Effector CD8-positive, alpha-beta T cell (primary cell): ENCODE data around the gene TMC3.
"Not testable (repeated sequence)": the region's sequence is repeated elsewhere in the genome, so short reads cannot be mapped to it uniquely, and the experiment has no call there.

Source experiments
- DNase-seq: peaks from one replicate; lab custom pipeline; 2025; lab: John Stamatoyannopoulos, UW

Gene TMC3

GRCh38 chr15:81346611-81347010 is 27.4 kb downstream of the TMC3 start:
- DNase-seq = no peak

- no peak for DNase-seq
Observed at GRCh38 chr15:81343371-81343770, 30.6 kb downstream of the TMC3 start.

- DNase-seq = no peak
Observed at GRCh38 chr15:81341351-81341750, 32.7 kb downstream of the TMC3 start.

- no peak for DNase-seq
Observed at GRCh38 chr15:81339851-81340250, 34.2 kb downstream of the TMC3 start.

- DNase-seq = no peak
Observed at GRCh38 chr15:81339321-81339720, 34.7 kb downstream of the TMC3 start.

DNA sequence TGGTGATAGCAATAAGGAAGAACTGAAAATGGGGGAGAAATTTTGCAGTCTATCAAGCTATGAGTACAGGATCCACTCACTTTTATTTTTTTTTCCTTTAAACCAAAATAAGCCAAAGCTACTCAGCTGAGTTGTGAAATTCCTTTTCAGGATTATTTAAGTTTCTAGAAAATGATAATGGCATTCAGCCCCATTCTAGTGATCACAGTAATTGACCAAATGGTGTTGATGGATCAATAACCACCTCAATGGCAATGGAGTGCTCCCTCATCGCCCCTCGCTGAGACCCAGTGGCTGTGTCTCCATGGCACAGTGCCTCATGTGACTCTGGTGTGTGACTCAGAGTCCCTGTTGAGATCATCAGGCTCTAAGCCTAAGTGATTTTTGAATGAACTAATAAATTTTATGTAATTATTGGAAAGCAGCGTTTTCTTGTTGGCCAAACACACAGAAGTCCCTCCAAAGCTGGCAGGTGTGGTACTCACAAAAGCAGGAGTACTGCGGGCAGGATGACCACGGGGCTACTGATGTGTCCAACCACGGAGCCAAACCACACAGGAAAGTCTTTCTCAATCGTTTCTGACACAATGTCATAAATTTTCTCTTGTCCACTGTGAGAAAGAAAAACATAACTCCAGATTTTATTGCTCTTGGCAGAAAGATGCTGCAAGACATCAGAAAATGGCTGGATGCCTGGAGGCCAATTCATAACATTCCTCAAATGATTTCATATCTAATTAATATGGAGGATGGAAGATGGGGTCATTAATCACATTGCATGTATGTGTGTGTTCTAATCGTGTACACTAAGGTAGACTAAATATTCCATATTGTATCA is 35.6 kb downstream of the TMC3 start:
- DNase-seq = no peak

DNA sequence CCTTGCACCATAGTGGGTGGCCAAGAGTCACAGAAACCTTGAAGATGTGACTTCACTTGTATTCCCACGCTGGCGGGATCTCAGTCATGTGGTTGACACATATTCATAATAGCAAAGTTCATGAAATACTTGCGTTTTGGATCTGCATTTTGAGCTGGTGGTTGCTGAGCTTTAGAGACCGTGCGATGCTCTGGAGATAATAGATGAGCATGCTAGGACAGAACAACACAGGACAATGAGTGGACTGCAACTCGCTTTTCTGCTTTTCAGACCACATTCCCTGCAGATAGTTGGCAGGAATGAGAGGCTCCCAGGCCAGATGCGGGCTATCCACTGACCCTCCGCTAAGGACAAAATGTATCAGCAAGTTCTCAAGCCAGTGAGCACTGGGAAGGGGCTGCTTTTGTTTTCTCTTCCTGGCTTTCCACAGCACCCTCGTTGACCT is 36.3 kb downstream of the TMC3 start:
- no peak for DNase-seq

- no peak for DNase-seq
Observed at GRCh38 chr15:81337241-81337640, 36.8 kb downstream of the TMC3 start.

DNA sequence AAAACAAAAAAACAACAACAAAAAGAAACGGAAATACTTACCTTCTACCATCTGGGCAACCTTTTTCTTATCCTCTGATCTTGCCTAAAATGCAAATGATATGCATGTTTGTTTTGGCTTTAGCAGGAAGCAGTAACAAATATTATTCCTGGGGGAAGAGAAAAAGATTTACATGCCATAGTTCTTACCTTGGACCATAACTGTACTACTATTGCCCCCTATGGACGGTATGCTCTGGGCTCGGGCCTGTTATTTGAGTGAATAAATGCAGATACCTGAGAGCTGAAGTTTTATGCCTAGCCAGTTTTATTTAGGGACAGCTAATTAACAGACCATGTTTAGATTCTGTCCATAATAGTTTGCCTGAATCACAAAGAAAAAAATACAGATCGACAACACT is 37.4 kb downstream of the TMC3 start:
- peak; percentile 23 for DNase-seq

GRCh38 chr15:81335631-81336030 is 38.4 kb downstream of the TMC3 start:
- no peak for DNase-seq

GRCh38 chr15:81334768-81335435 is 39.1 kb downstream of the TMC3 start:
- DNase-seq = no peak

GRCh38 chr15:81333363-81333762 is 40.6 kb downstream of the TMC3 start:
- DNase-seq = no peak

GRCh38 chr15:81332326-81332725 is 41.7 kb downstream of the TMC3 start:
- no peak for DNase-seq

- no peak for DNase-seq
Observed at GRCh38 chr15:81331600-81331999, 42.4 kb downstream of the TMC3 start.

- DNase-seq = not testable (repeated sequence)
Observed at GRCh38 chr15:81331141-81331540, 42.9 kb downstream of the TMC3 start.

GRCh38 chr15:81330366-81331090 is 43.5 kb downstream of the TMC3 start:
- DNase-seq = no peak

GRCh38 chr15:81329446-81329845 is 44.6 kb downstream of the TMC3 start:
- no peak for DNase-seq

- DNase-seq = no peak
Observed at GRCh38 chr15:81327516-81327915, 46.5 kb downstream of the TMC3 start.

DNA sequence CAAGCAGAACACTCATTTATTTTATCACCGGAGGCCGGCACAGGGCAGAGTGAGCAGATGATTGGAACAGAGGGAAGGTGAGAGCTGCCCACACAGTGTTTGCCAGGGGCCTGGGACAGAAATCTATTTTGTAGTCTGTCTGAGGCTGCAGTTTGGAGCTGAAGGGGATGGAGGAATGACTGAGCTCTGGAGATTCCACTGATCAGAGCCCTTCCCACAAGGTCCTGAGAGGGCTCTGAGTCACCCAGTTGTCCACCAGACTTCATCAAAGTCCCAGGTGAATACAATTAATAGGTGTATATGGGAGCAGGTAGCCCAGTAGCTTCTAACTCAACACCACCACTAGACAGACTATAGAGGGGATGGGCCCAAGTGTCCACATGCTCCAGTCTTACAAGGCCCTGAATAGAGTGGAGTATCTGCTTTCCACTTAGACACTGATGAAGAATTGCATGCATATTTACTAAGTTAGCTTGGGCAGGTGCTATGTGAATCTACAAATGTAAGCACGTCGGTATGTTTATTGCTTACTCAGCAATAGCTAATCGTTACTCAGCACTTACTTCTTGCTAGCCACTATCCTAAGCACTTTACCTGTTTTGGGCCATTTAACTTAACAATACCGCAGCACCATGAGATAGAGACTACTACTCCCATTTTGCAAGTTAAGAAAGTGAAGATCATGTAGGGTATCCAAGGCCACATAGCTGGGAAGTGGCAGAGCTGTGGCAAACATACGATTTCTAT is 47.4 kb downstream of the TMC3 start:
- DNase-seq = no peak

DNA sequence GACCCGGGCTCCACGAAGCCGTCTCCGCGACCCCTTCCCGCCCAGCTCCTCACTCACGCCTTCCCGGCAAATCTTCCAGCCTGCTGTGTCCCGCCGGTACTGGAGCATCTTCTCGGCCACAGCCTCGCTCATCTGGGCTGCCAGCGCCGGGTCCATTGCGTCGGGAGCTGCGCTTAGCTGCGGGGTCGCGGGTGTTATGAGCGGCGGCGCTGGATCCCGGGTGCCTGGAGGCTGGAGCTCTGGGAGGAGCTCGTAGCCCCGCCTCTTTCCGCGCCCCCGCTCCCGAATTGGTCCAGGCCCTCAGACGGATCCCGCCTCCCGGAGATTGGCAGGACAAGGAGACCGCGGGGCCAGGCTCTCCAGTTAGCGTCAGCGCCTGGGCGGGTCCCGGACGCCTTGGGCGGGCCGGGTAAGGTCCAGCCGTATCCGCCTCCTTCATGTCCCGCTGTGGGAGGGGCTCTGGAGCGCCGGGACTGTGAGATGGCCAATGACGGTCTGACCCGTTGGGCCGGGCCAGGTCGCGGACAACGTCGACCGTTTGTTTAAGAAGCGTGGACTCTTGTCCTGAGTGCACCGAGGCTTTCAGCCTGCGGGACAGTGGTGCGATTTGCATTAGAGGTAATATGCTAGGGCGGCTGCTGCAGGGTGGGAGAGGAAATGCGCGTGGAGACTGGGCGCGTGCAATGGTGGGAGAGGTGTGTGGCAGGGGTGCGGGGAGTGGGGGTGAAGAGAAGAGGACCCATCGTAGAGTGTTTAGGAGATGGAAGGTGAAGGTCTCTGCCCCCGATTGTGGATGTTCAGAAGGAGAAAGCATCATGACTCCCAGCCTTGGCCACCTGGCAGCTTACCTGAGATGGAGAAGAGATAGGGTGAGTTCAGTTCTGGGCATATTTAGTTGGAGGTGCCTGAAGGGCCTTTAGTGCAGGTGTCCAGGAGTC is 49.8 kb downstream of the TMC3 start, which contains the start of gene STARD5:
TSS of gene STARD5 (minus strand) at position 198 of the 938 bp plus-strand sequence. CDS start at position 156, 42 bp downstream.
- DNase-seq = peak; percentile 93

DNA sequence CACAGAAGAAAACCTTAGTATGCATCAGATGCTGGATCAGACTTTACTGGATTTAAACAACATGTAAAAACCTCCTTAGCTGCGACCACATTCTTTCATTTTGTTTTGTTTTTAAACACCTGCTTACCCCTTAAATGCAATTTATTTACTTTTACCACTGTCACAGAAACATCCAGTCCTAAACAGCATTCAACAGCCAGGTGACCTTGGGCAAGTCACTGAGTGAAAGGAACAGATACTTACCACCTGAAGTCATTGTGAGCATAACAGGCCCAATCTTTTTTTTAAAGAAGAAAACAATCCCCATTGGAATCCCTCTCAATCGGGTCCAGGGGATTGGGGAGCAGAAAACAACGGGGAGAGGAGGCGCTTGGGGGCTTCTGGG is 50.5 kb downstream of the TMC3 start:
- no peak for DNase-seq
